Heart left ventricle (tissue), 16 donors: ENCODE results near the gene LGALS3BP. TPM values are rescaled to one million over a fixed set of nuclear protein-coding genes. Genes with fewer than 3 reads are reported as not detected.
A peak's percentile ranks its signal among the peaks of the same experiment; 100 is the strongest.

Source experiments
- ATAC-seq, 4 donors: fragments of 200-7000 bp; cut with Tn5 transposase; one replicate each; pipeline ENCODE4 v1.9.1; 2020 to 2022; ENCODE audit warnings: moderate library complexity in 4 of 4, mild to moderate bottlenecking in 3 of 4, moderate number of reproducible peaks in 1 of 4
- DNase-seq, 5 donors: peaks; one replicate each; pipeline ENCODE4 v3.0.0-alpha.2; 2020
- H3K27ac ChIP-seq, 12 donors: fragments of 200-600 bp; sonication (generic) in 4 of 12; one replicate each; pipeline versions ENCODE4 v1.5.0 to v1.8.0; 2016 to 2022; ENCODE audit warnings: mild to moderate bottlenecking in 2 of 12
- H3K27me3 ChIP-seq, 9 donors: fragments of 200-600 bp; sonication (generic) in 2 of 9; one replicate each; pipeline versions ENCODE4 v1.5.1 to v1.8.0; 2016 to 2022; ENCODE audit warnings: mild to moderate bottlenecking in 3 of 9
- H3K36me3 ChIP-seq, 9 donors: fragments of 200-600 bp; sonication (generic) in 2 of 9; one replicate each; pipeline versions ENCODE4 v1.5.0 to v1.8.0; 2018 to 2022; ENCODE audit warnings: mild to moderate bottlenecking in 2 of 9
- H3K4me1 ChIP-seq, 12 donors: fragments of 200-600 bp; sonication (generic) in 4 of 12; one replicate each; pipeline versions ENCODE4 v1.5.0 to v1.8.0; 2016 to 2022; ENCODE audit warnings: mild to moderate bottlenecking in 3 of 12
- H3K4me3 ChIP-seq, 12 donors: fragments of 200-600 bp; sonication (generic) in 4 of 12; one replicate each; pipeline versions ENCODE4 v1.5.0 to v1.8.0; 2017 to 2022; ENCODE audit warnings: mild to moderate bottlenecking in 9 of 12, moderate library complexity in 4 of 12
- H3K9me3 ChIP-seq, 12 donors: fragments of 200-600 bp; sonication (generic) in 4 of 12; one replicate each; pipeline versions ENCODE4 v1.5.0 to v1.8.0; 2016 to 2022; ENCODE audit warnings: mild to moderate bottlenecking in 1 of 12
- CTCF ChIP-seq, 12 donors: fragments of 200-600 bp; sonication (generic) in 4 of 12; IDR thresholded peaks; one replicate each; pipeline versions ENCODE4 v1.5.0 to v1.8.0; 2018 to 2022; ENCODE audit warnings: antibody characterized with exemption in 12 of 12, mild to moderate bottlenecking in 5 of 12
- POLR2A ChIP-seq, 2 donors: fragments of 450-650 bp; IDR thresholded peaks; one replicate each; pipeline ENCODE4 v1.6.1; 2017; ENCODE audit warnings: antibody characterized with exemption in 2 of 2, mild to moderate bottlenecking in 2 of 2, moderate library complexity in 2 of 2
- WGBS, 4 donors: extraction: QIAGEN DNeasy Blood & Tissue Kit in 2 of 4; methylation state at CpG; one replicate each; pipeline versions ENCODE4 v1.1.5 to v1.1.7; 2013 to 2018; 5-methylcytosine and 5-hydroxymethylcytosine counted together
- intact Hi-C, 10 donors: fragments of 100-400 bp; cut with DNase I; formaldehyde crosslinking; loops; one replicate each; pipeline versions ENCODE4 v1.11.1 to v1.14.2; 2022
- polyA plus RNA-seq, 2 donors: library from polyadenylated mRNA; stranded (reverse); fragments of 200-250 nt; gene quantifications; one replicate each; pipeline ENCODE4 v1.2.3, GENCODE V29; 2013
- total RNA-seq, 9 donors: library from RNA; depleted of rRNA in 2 of 9; stranded (reverse); fragments of >200 nt in 2 of 9; fragmentation: NEBNext Ultra II Directional in 3 of 9; extraction: Animal tissue kit (Norgen Biotek cat#: 25700) in 3 of 9; gene quantifications; one replicate each; pipeline versions ENCODE4 v1.1.0 to v1.2.4, GENCODE V29; 2016 to 2023
- donor health status: ischemic (EF 13 %, LVEDD 7.1; RV severe dilation, severe dysfunction).
- donor health status: healthy with polysubstance abuse.
- donor health status: DM: no; HTN: yes; CAD: no.
- donor health status: DM: no; HTN: no; CAD: no.
- donor health status: ischemic (EF 25% LVEDD 6.9; RV normal size, moderate dysfunction).
- donor health status: ischemic (EF 25% LVEDD 5.7; RV mildly dilated, moderate dysfunction).
- donor health status: healthy.
- donor health status: DM: yes; HTN: yes; CAD: no.
- donor health status: ischemic (EF 35%, LVEDD 5.7; RV mildly dilated, moderate dysfunction).
- donor health status: nonischemic (EF 11% LVEDD 7.7; RV severe dilation, severe dysfunction).
- donor health status: DM: yes; HTN: yes; CAD: no.
- donor health status: PGD.
- donor health status: ischemic (EF 29% LVEDD 5.4; RV normal size, mild dysfunction).
- donor health status: nonischemic (EF 23%, LVEDD 6.1; RV moderate dilation, normal function).

The LGALS3BP gene
- total and polyA plus RNA-seq, 11 donors, result 178 to 1,343 (median 547) TPM

GRCh38 chr17:78993241-78993956 lies 13.7 kb upstream of the LGALS3BP start:
- peak in 2 of 5 donors; percentile 63 to 66 for DNase-seq
- no peak overlapping the region for H3K27ac ChIP-seq
- intact Hi-C loops, result loop anchor here in 1 of 10 donors (5.0 kb wide), 1 partner anchor 49 kb away; no protein-coding TSS in a partner anchor
- peak in 3 of 4 donors; percentile 30 to 43 (median 31) for ATAC-seq
- WGBS, 4 donors, result 69 to 76% (median 74%) methylated on average over 29 to 49 of the region's 49 CpGs
- TF ChIP-seq POLR2A (IDR thresholded peaks at IDR 0.05), result no peak
- peak; percentile 61 to 86 (median 74) for TF ChIP-seq CTCF (IDR thresholded peaks at IDR 0.05)
- H3K4me1 ChIP-seq, result peaks cover 0 to 29% (median 14%) of the 10 kb centered on the region in 12 donors
- H3K4me3 ChIP-seq, result no peak overlapping the region
- peaks cover 0 to 82% (median 68%) of the 10 kb centered on the region in 9 donors for H3K36me3 ChIP-seq
- H3K27me3 ChIP-seq, result no peaks in the 10 kb centered on the region
- H3K9me3 ChIP-seq, result no peaks in the 10 kb centered on the region

- Histone ChIP-seq H3K36me3 (peaks cover 0 to 75% (median 68%) of the 10 kb centered on the region in 9 donors), H3K9me3 (no peaks in the 10 kb centered on the region), H3K27ac (no peak overlapping the region), H3K4me3 (no peak overlapping the region), H3K27me3 (no peaks in the 10 kb centered on the region), H3K4me1 (peaks cover 3 to 31% (median 17%) of the 10 kb centered on the region in 12 donors)
- intact Hi-C loops, result loop anchor here in 1 of 10 donors (5.0 kb wide), 1 partner anchor 50 kb away; no protein-coding TSS in a partner anchor
- TF ChIP-seq CTCF (IDR thresholded peaks at IDR 0.05) (no peak), POLR2A (IDR thresholded peaks at IDR 0.05) (no peak)
- ATAC-seq (no peak), DNase-seq (no peak)
- 75 to 88% (median 82%) methylated on average over 12 of the region's 12 CpGs for WGBS, 4 donors
Observed at GRCh38 chr17:78992542-78993212, 13.0 kb upstream of the LGALS3BP start.

- TF ChIP-seq POLR2A (IDR thresholded peaks at IDR 0.05), result no peak
- no peak for TF ChIP-seq CTCF (IDR thresholded peaks at IDR 0.05)
- Histone ChIP-seq H3K27ac (no peak overlapping the region), H3K4me1 (peaks cover 3 to 33% (median 17%) of the 10 kb centered on the region in 12 donors), H3K9me3 (no peaks in the 10 kb centered on the region), H3K27me3 (no peaks in the 10 kb centered on the region), H3K36me3 (peaks cover 0 to 68% (median 62%) of the 10 kb centered on the region in 9 donors), H3K4me3 (no peak overlapping the region)
- DNase-seq, result peak in 2 of 5 donors; percentile 9 to 15
- WGBS, 4 donors, result 91 to 94% (median 93%) methylated on average over 21 to 22 of the region's 22 CpGs
- no peak for ATAC-seq
- intact Hi-C loops, result loop anchor here in 2 of 10 donors (2.0 to 5.0 kb wide), 2 partner anchors 50 to 51 kb away; no protein-coding TSS in a partner anchor
Observed at GRCh38 chr17:78991906-78992532, 12.3 kb upstream of the LGALS3BP start.
